IMR-90 (cell line): ENCODE data around the gene OSM. TPM values are rescaled to one million over a fixed set of nuclear protein-coding genes. Genes with fewer than 3 reads are reported as not detected.

Experiments used
- ATAC-seq: fragments of 200-7000 bp; cut with Tn5 transposase; 2 replicates; pipeline ENCODE4 v1.9.1; 2020; ENCODE audit warnings: low read depth, mild to moderate bottlenecking, moderate library complexity
- BruUV-seq: library from RNA; stranded (reverse); fragments of 400-500 nt; replicated peaks from 2 replicates; lab custom pipeline; 2021; lab: Mats Ljungman, UMichigan
- CTCF ChIA-PET: fragments of 300-600 bp; formaldehyde crosslinking; extraction: SDS; loops from one replicate; lab custom pipeline; 2021; ENCODE audit warnings: antibody characterized with exemption; lab: Yijun Ruan, JAX
- POLR2A ChIA-PET: fragments of 300-600 bp; sonication (Branson Sonifier 250); formaldehyde crosslinking; loops from one replicate; lab custom pipeline; 2022; ENCODE audit warnings: antibody characterized with exemption; ENCODE audit not compliant: unreplicated experiment; lab: Charles Lee
- DNase-seq: peaks from one replicate; pipeline ENCODE4 v3.0.0; 2013
- H2AFZ ChIP-seq: replicated peaks from 2 replicates; pipeline ENCODE3; 2013; ENCODE audit warnings: low read length, mild to moderate bottlenecking; ENCODE audit not compliant: poor library complexity
- H2AK5ac ChIP-seq: 2 replicates; pipeline ENCODE4 v1.6.1; 2013; ENCODE audit warnings: low read depth, low read length, inconsistent platforms
- H2AK9ac ChIP-seq: replicated peaks from 2 replicates; pipeline ENCODE3; 2013; ENCODE audit warnings: mild to moderate bottlenecking, low read depth, low read length, moderate library complexity; ENCODE audit not compliant: poor library complexity
- H2BK120ac ChIP-seq: 2 replicates; pipeline ENCODE4 v1.6.1; 2013; ENCODE audit warnings: low read depth, low read length, inconsistent platforms
- H2BK15ac ChIP-seq: 3 replicates; pipeline ENCODE4 v1.6.1; 2013; ENCODE audit warnings: low read depth, low read length, inconsistent platforms
- H2BK20ac ChIP-seq: 2 replicates; pipeline ENCODE4 v1.6.1; 2013; ENCODE audit warnings: low read depth, mild to moderate bottlenecking, inconsistent platforms, low read length, moderate library complexity
- H2BK5ac ChIP-seq: 2 replicates; pipeline ENCODE4 v1.6.1; 2013; ENCODE audit warnings: mild to moderate bottlenecking, low read depth, low read length, inconsistent platforms; ENCODE audit not compliant: poor library complexity, severe bottlenecking
- H3K14ac ChIP-seq: replicated peaks from 2 replicates; pipeline ENCODE4 v1.6.1; 2013; ENCODE audit warnings: low read depth, low read length, inconsistent platforms
- H3K18ac ChIP-seq: 2 replicates; pipeline ENCODE4 v1.6.1; 2013; ENCODE audit warnings: low read depth, low read length, control low read depth
- H3K23ac ChIP-seq: 2 replicates; pipeline ENCODE4 v1.6.1; 2013; ENCODE audit warnings: low read depth, low read length, inconsistent platforms
- H3K27ac ChIP-seq: 2 replicates; pipeline ENCODE4 v1.5.1; 2013; ENCODE audit warnings: mild to moderate bottlenecking, control low read depth, low read length; ENCODE audit not compliant: insufficient read depth
- H3K27me3 ChIP-seq: 2 replicates; pipeline ENCODE4 v1.6.1; 2013; ENCODE audit warnings: low read length; ENCODE audit not compliant: control insufficient read depth, insufficient read depth
- H3K36me3 ChIP-seq: 2 replicates; pipeline ENCODE4 v1.6.1; 2013; ENCODE audit warnings: low read length, mixed read lengths; ENCODE audit not compliant: control insufficient read depth, insufficient read depth
- H3K4ac ChIP-seq: 2 replicates; pipeline ENCODE4 v1.6.1; 2013; ENCODE audit warnings: low read depth, low read length, inconsistent platforms
- H3K4me1 ChIP-seq: 2 replicates; pipeline ENCODE4 v1.6.1; 2013; ENCODE audit warnings: low read length, mixed read lengths; ENCODE audit not compliant: control insufficient read depth, insufficient read depth
- H3K4me2 ChIP-seq: 2 replicates; pipeline ENCODE4 v1.6.1; 2013; ENCODE audit warnings: low read depth, mild to moderate bottlenecking, control low read depth, low read length, moderate library complexity
- H3K4me3 ChIP-seq: 2 replicates; pipeline ENCODE4 v1.5.1; 2013; ENCODE audit warnings: low read depth, mild to moderate bottlenecking, control low read depth, low read length, moderate library complexity; ENCODE audit not compliant: insufficient read depth
- H3K56ac ChIP-seq: 2 replicates; pipeline ENCODE4 v1.6.1; 2013; ENCODE audit warnings: low read length, inconsistent platforms; ENCODE audit not compliant: insufficient read depth; ENCODE audit errors: extremely low read depth
- H3K79me1 ChIP-seq, 2 experiments: 2 replicates each; pipeline ENCODE4 v1.6.1; 2013; ENCODE audit warnings: low read length in 2 of 2, inconsistent platforms in 1 of 2, low read depth in 1 of 2
- H3K9ac ChIP-seq: 2 replicates; pipeline ENCODE4 v1.6.1; 2013; ENCODE audit warnings: low read depth, low read length, control low read depth
- H3K9me1 ChIP-seq: 2 replicates; pipeline ENCODE4 v1.6.1; 2013; ENCODE audit warnings: low read length, inconsistent platforms; ENCODE audit not compliant: insufficient read depth
- H3K9me3 ChIP-seq: 2 replicates; pipeline ENCODE4 v1.6.1; 2013; ENCODE audit warnings: low read length; ENCODE audit not compliant: control insufficient read depth, insufficient read depth
- H4K20me1 ChIP-seq: 2 replicates; pipeline ENCODE4 v1.6.1; 2013; ENCODE audit warnings: low read length, inconsistent platforms; ENCODE audit not compliant: insufficient read depth
- H4K5ac ChIP-seq: 2 replicates; pipeline ENCODE4 v1.6.1; 2013; ENCODE audit warnings: mild to moderate bottlenecking, low read depth, low read length, control low read depth
- H4K8ac ChIP-seq, 2 experiments: 2 replicates each; pipeline ENCODE4 v1.6.1; 2013; ENCODE audit warnings: low read depth in 2 of 2, low read length in 2 of 2, control low read depth in 1 of 2, inconsistent platforms in 1 of 2
- H4K91ac ChIP-seq: 2 replicates; pipeline ENCODE4 v1.6.1; 2013; ENCODE audit warnings: low read depth, low read length, inconsistent platforms; ENCODE audit not compliant: insufficient read depth
- BHLHE40 ChIP-seq: fragments of 150-350 bp; IDR thresholded peaks from 2 replicates; pipeline ENCODE4 v1.6.1; 2016; ENCODE audit warnings: mild to moderate bottlenecking, low read depth, low read length
- CEBPB ChIP-seq: IDR thresholded peaks from 2 replicates; pipeline ENCODE4 v1.6.1; 2012; ENCODE audit warnings: low read depth, low read length, improper control_type of control experiment
- CHD1 ChIP-seq: IDR thresholded peaks from 2 replicates; pipeline ENCODE4 v1.6.1; 2012; ENCODE audit warnings: low read depth, low read length, improper control_type of control experiment
- CTCF ChIP-seq: conservative IDR thresholded peaks from 2 replicates; pipeline ENCODE4 v1.5.1; 2012; ENCODE audit warnings: mild to moderate bottlenecking, low read depth, low read length, improper control_type of control experiment
- ELK1 ChIP-seq: fragments of 150-350 bp; IDR thresholded peaks from 2 replicates; pipeline ENCODE4 v1.6.1; 2016; ENCODE audit warnings: low read depth, mild to moderate bottlenecking, low read length, moderate library complexity, borderline replicate concordance
- FOS ChIP-seq: fragments of 150-350 bp; IDR thresholded peaks from 2 replicates; pipeline ENCODE4 v1.6.1; 2016; ENCODE audit warnings: low read depth, low read length
- MAFK ChIP-seq: IDR thresholded peaks from 2 replicates; pipeline ENCODE4 v1.6.1; 2012; ENCODE audit warnings: low read depth, low read length, improper control_type of control experiment
- MAZ ChIP-seq: IDR thresholded peaks from 2 replicates; pipeline ENCODE4 v1.6.1; 2012; ENCODE audit warnings: low read depth, mild to moderate bottlenecking, low read length, improper control_type of control experiment, moderate library complexity, borderline replicate concordance
- MXI1 ChIP-seq: IDR thresholded peaks from 2 replicates; pipeline ENCODE4 v1.6.1; 2012; ENCODE audit warnings: low read depth, mild to moderate bottlenecking, low read length, moderate library complexity, borderline replicate concordance
- NFE2L2 ChIP-seq: fragments of 150-350 bp; IDR thresholded peaks from 2 replicates; pipeline ENCODE4 v1.6.1; 2016; ENCODE audit warnings: low read depth, mild to moderate bottlenecking, low read length
- RAD21 ChIP-seq: IDR thresholded peaks from 2 replicates; pipeline ENCODE4 v1.6.1; 2012; ENCODE audit warnings: low read length, improper control_type of control experiment
- RCOR1 ChIP-seq: IDR thresholded peaks from 2 replicates; pipeline ENCODE4 v1.6.1; 2012; ENCODE audit warnings: mild to moderate bottlenecking, low read length, improper control_type of control experiment; ENCODE audit not compliant: insufficient replicate concordance
- RFX5 ChIP-seq: IDR thresholded peaks from 2 replicates; pipeline ENCODE4 v1.8.0; 2012; ENCODE audit warnings: low read depth, mild to moderate bottlenecking, low read length, moderate library complexity
- SMC3 ChIP-seq: fragments of 150-350 bp; IDR thresholded peaks from 2 replicates; pipeline ENCODE4 v1.6.1; 2016; ENCODE audit warnings: low read depth, mild to moderate bottlenecking, antibody characterized with exemption, low read length, moderate library complexity
- USF2 ChIP-seq: fragments of 150-350 bp; IDR thresholded peaks from 2 replicates; pipeline ENCODE4 v1.6.1; 2017; ENCODE audit warnings: mild to moderate bottlenecking, antibody characterized with exemption, low read length, low read depth
- WGBS, 2 experiments: methylation state at CpG; one replicate each; pipeline versions ENCODE4 v1.1.5 to v1.1.7; 2013; ENCODE audit warnings: missing lambda C conversion rate in 2 of 2; ENCODE audit not compliant: insufficient read length in 1 of 2; ENCODE audit errors: extremely low coverage in 2 of 2; 5-methylcytosine and 5-hydroxymethylcytosine counted together
- dilution Hi-C: fragments of 300-500 bp; cut with HindIII; formaldehyde crosslinking; loops from one replicate; pipeline ENCODE4 v1.14.3; 2018; ENCODE audit warnings: low sequenced_read_pairs; ENCODE audit not compliant: unreplicated experiment
- in situ Hi-C: fragments of 300-500 bp; cut with MboI; formaldehyde crosslinking; loops from 3 replicates; pipeline ENCODE4 v1.14.3; 2019; ENCODE audit warnings: low sequenced_read_pairs, inconsistent platforms, mixed read lengths
- intact Hi-C: fragments of 100-400 bp; cut with micrococcal nuclease; formaldehyde crosslinking; loops from 2 replicates; pipeline ENCODE4 v1.10.0; 2022
- polyA plus RNA-seq, 3 experiments: library from polyadenylated mRNA; depleted of rRNA; stranded (reverse); fragments of >200 nt; gene quantifications; 2 replicates each; pipeline ENCODE4 v1.2.3, GENCODE V29; 2012; ENCODE audit warnings: low replicate concordance in 1 of 3
- total RNA-seq: library from RNA; depleted of rRNA; stranded (reverse); fragments of >200 nt; gene quantifications from 2 replicates; pipeline ENCODE4 v1.2.3, GENCODE V29; 2012

OSM gene
- total and polyA plus RNA-seq, 2 of the 4 experiments (the other 2 are of a cell fraction) = not detected

GRCh38 chr22:30315962-30316576 lies 49.4 kb upstream of the OSM start:
- Histone ChIP-seq H3K23ac (peak overlapping the region; percentile 71; the same call in 1 of the 2 replicates), H3K9ac (no peak overlapping the region), H3K9me1 (peaks cover 75% of the 10 kb centered on the region), H3K4me1 (peaks cover 45% of the 10 kb centered on the region), H3K14ac (peak overlapping the region; percentile 60), H2BK20ac (peak overlapping the region; percentile 67; the same call in 1 of the 2 replicates), H2AK5ac (peak overlapping the region; percentile 94), H2BK120ac (peak overlapping the region; percentile 65), H3K4ac (peak overlapping the region; percentile 75), H3K18ac (peak overlapping the region; percentile 63), H2AFZ (no peak overlapping the region), H4K91ac (peak overlapping the region; percentile 84), H4K8ac (peak overlapping the region; percentile 11; a peak in 3 of 4 replicates), H2BK5ac (peak overlapping the region; percentile 75), H3K79me1 (peaks cover 44 to 96% of the 10 kb centered on the region in 2 experiments), H4K5ac (peak overlapping the region; percentile 52), H3K27ac (peak overlapping the region; percentile 70), H3K4me2 (peak overlapping the region; percentile 45), H3K56ac (0 out of 2 replicates have a peak overlapping the region, but pooled peaks have one; percentile 14), H4K20me1 (peaks cover 81% of the 10 kb centered on the region), H3K36me3 (peaks cover 15% of the 10 kb centered on the region), H2AK9ac (peak overlapping the region; percentile 47), H3K9me3 (no peaks in the 10 kb centered on the region), H2BK15ac (peak overlapping the region; percentile 68; the same call in 2 of the 3 replicates), H3K4me3 (no peak overlapping the region), H3K27me3 (no peaks in the 10 kb centered on the region)
- intact Hi-C loops = no loop called here
- ChIA-PET POLR2A (no interaction called here), CTCF (interaction anchor here (1.0 to 1.3 kb wide), 2 partner anchors 8 to 28 kb away, joined by 3 to 5 read pairs; no protein-coding TSS in a partner anchor)
- dilution Hi-C loops = no loop called here
- no CpG with 5 or more reads among the region's 2 CpGs for WGBS, 2 experiments
- DNase-seq = peak; percentile 9
- no TSS peak for BruUV-seq
- in situ Hi-C loops = no loop called here
- ATAC-seq = peak; percentile 15
- TF ChIP-seq MXI1 = no peak
- no peak for TF ChIP-seq RFX5
- TF ChIP-seq CTCF = no peak
- no peak for TF ChIP-seq MAFK
- TF ChIP-seq RAD21 = no peak
- no peak for TF ChIP-seq NFE2L2
- TF ChIP-seq RCOR1 = no peak
- no peak for TF ChIP-seq BHLHE40
- TF ChIP-seq CHD1 = no peak
- TF ChIP-seq CEBPB = no peak
- TF ChIP-seq MAZ = no peak
- TF ChIP-seq USF2 = no peak
- no peak for TF ChIP-seq FOS
- TF ChIP-seq ELK1 = no peak
- TF ChIP-seq SMC3 = no peak
